Stimulated activated CD8-positive, alpha-beta memory T cell treated with anti-CD3 and anti-CD28 coated beads, Interleukin-12 subunit alpha, Interleukin-12 subunit beta, amount 100 ng/mL, for 1 hour (primary cell): ENCODE results near the gene MINK1.
"Not testable (repeated sequence)": the region's sequence is repeated elsewhere in the genome, so short reads cannot be mapped to it uniquely, and the experiment has no call there.

Experiments
- DNase-seq: peaks from one replicate; pipeline ENCODE4 v3.0.0-alpha.2; 2020; ENCODE audit warnings: low read depth

The MINK1 gene

DNA sequence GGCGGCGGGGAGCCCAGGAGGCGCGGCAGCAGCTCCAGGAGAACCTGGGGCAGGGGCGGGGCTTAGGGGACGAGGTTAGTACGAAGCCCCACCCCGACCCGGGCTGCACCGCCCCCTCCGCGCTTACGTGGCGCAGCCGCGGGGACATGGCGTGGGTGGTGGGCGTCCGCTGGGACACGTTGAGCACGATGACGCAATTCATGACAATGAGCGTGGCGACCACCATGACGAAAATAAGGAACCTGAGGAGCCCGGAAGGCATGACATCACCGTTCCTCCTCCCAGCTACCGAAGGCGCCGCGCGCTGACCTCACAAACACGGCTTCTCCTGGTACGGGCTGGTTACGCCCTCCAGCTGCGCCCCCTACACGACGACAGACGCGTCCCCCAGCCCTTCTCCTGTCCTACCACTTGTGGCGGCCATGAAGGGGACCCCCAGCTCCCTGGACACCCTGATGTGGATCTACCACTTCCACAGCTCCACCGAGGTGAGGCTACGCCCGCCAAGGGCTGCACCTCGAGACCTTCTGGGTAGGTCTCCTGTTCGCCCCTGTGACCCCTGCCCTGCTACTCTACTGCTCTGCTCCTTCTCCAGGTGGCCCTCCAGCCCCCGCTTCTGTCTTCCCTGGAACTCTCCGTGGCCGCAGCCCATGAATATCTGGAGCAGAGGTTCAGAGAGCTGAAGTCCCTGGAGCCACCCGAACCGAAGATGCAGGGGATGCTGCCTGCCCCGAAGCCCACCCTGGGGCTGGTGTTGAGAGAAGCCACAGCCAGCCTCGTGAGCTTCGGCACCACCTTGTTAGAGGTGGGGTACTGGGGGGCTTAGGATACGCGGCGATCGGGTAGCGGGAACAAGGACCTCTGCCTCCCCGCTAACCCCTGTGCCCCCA, 66.4 kb downstream of the MINK1 start, which contains the start of gene C17orf107:
Gene C17orf107, plus strand, starts transcription at position 196 of the 890 bp plus-strand sequence. Its CDS starts 227 bp downstream, at position 423.
- peak; percentile 86 for DNase-seq

DNA sequence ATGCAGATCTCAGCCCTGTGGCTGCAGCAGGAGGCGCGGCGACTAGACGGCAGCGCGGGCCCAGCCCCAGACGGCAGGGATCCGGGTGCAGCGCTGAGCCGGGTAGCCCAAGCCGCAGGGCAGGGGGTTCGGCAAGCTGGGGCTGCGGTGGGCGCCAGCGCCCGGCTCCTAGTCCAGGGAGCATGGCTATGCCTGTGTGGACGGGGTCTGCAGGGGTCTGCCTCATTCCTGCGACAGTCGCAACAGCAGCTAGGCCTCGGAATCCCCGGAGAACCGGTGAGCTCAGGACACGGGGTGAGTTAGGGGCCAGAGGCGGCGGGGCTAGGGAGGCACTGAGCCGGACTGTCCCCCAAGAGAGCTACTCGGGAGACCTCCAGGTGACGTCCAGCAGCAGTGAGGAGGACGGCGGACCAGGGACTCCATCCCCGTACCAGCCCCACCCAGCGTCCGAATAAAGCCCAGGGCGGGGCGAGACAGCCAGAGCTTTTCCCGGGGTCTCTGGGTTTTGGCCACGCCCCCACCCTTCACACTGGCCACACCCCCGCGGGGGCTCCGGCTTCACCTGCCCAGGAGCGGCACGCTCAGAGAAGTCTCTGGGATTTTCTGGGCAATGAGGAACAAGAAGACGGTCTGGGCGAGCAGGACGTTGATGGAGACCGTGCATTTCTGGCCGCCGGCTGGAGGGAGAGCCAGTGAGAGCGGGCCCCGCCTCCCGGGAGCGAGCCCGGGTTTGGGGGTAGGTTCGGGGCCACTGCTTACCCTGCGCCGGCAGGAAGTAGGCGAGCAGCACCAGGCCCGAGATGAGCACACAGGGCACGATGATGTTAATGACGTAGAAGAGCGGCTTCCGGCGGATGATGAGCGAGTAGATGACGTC, 67.3 kb downstream of the MINK1 start:
- no peak for DNase-seq

DNA sequence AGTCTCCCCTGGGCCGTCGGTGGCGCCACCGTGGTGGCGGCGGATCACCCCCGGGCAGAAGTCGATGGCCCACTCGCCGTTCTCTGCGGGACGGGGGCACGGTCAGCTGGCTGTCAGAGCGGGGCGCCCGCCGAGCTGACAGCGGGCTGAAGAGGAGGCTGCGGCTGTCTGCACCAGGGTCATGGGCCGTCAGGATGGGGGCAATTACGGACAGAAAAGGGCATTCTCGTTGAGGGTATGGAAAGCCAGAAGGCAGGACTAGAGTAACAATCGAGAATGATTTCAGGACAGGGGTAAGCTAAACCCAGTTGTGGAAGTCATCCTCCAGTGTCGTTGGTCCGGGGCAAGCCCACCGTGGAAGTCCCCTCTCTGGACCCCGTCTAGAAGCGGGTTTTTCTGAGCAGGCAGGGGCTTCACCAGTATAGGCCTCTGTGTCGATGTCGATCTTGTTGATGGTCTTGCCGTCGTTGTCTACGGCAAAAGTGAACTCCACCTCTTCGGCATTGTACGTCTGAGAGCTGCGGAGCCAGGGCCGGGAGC, 68.0 kb downstream of the MINK1 start:
- DNase-seq, result no peak

DNA sequence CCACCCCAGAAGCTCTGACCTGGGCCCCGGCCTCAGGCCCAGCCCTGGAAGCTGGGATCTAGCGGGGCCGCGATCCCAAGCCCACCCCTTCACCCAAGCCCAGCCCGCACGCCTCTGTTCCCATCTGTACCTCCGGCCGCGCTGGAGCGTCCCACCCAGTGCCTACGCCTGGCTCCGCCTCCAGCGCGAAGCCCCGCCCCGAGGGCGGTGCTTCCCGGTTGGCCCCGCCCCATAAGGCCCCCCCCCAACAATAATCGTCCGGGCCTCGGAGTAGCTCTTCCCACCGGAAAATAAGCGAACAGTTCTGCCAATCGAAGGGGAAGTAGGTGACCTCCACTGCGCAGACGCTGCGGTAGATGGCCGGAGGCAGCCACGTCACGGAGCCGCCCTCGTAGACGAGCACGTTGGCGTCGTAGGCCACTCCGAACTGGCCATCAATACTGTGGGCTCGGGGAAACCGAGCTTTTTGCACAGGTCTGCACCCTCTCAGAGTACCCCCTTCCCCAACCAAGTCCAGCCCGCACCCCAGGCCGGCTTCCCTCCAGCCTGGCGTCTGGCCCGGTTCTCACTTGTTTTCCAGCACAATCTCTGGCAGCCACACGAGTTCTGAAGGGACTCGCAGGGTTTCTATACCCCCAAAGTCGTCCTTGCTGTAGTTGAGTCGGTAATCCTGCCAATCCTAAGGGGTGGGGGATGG, 68.7 kb downstream of the MINK1 start:
- DNase-seq, result no peak

DNA sequence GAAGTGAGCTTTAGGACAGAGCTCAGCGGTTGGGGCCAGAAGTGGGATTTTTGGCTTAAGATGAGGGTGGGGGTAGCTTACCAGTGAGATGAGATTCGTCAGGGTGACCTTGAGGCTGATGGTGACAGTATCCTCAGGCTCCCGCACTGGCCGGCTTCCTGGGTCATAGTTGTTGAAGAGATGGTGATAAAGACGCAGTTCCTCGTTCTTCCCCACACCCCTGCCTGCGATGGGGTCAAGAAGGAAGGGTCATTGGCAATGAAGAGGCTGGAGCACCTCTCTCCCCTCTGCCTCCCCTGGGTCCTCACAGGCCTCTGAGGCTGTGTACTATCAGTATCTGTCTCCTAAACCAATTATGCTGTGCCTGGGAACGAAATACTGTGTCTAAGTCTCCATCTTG, 69.4 kb downstream of the MINK1 start:
- DNase-seq, result no peak

DNA sequence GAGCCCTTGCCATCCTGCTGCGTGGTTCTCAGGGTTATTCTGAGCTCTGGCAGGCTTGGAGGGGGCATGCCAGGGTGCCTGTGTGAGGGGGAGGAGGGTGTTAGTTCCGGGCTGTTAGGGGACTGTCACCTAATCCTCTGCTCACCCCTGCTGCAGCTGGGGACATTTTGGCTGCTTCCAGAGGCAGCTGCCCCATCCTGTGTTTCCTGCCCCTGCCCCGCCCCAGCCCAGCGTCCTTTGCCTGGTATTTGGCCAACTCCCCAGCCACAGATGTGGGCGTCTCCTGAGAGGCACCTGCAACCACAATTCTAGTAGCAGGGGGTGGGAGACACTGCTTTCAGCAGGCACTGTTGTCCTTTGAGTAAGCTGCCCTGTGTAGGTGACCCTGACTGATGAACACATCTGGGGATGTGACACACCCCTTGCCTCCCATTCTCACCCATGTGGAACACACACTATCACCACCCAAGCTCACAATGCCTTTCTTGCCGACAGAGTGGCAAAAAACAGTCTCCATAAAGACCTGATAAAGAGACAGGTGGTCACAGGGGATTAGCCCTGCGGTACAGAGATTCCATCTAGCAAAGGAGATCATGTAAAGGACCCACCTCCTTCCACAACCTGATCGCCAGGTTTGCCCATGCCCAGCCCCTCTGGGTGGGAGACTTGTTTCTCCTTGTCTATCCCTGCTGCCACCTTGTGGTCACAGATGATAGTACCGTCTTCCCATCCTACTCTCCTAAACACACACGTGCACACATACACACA, 70.1 kb downstream of the MINK1 start, which contains the start of gene CHRNE:
Gene CHRNE, minus strand, starts transcription at position 48 of the 768 bp plus-strand sequence. Its CDS starts 35 bp downstream, at position 13.
- peak; percentile 68 for DNase-seq

DNA sequence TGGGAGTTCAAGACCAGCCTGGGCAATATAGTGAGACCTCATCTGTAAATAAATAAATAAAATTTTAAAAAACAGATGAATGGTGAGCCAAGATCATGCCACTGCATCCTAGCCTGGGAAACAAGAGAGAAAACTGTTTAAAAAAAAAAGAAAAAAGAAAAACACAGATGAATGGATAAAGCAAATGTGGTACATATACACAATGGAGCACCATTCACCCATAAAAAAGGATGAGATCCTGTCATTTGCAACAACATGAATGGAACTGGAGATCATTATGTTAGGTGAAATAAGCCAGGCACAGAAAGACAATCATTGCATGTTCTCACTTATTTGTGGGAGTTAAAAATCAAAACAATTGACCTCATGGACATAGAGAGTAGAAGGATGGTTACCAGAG, 73.5 kb downstream of the MINK1 start:
- DNase-seq, result not testable (repeated sequence)

DNA sequence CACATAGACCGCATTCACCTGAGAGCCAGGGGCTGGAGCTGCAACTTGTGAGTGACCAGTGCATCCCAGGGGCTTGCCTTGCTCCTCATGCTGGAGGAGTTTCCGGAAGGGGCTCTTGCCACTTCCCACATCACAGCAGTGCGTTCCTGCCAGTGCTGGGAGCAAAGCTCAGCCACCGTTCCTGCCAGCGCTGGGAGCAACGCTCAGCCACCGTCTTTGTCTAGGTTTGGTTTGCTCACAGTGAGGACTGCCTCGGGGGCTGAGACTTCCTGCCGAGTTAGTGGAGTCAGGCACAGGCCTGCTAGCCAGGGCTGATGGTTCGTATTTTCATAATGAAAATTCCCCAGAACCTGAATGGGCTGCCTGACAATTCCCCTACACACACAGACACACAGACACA, 75.2 kb downstream of the MINK1 start:
- DNase-seq, result no peak

DNA sequence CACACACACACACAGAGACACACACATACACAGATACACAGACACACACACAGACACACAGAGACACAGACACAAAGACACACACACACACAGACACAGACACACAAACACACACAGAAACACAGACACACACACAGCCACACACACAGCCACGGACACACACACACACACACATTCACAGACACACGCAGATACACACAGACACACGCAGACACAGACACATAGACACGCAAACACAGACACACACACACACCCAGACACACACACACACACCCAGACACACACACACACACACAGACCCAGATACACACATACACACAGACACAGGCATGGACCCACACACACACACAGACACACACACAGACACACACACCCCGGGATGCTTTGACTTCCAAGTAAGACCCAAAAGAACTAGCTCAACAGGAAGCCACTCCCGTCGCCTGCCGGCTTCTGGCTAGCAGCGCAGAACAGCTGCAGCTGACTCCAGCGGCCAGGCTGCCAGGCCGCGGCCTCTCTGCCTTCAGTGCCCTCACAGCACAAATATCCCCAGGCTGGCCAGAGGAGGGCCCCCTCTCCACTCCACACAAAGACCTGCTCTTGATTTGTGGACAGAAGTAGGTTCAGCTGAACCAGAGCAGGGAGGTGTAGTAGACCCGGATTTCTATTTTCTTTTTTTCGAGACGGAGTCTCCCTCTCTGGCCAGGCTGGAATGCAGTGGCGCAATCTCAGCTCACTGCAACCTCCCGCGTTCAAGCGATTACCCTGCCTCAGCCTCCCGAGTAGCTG, 75.8 kb downstream of the MINK1 start:
- peak; percentile 56 for DNase-seq

DNA sequence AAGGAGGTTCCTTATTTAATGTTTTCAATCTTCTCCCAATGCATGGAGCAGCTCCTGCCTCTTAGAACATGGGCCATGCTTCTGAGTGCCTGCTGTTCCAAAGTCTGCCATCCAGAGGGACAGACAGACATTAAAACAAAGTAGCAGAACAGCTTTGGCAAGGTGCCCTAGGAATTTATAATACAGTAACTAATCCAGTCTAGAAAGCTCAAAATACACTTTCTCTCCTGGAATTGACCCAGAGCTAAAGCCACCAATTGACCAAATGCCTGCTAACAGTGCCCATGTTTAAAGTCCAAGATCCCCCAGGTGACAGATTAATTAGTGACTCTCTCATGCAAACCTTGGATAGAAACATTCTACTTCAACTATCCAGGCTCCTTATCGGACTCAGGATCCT, 80.9 kb downstream of the MINK1 start:
- no peak for DNase-seq

DNA sequence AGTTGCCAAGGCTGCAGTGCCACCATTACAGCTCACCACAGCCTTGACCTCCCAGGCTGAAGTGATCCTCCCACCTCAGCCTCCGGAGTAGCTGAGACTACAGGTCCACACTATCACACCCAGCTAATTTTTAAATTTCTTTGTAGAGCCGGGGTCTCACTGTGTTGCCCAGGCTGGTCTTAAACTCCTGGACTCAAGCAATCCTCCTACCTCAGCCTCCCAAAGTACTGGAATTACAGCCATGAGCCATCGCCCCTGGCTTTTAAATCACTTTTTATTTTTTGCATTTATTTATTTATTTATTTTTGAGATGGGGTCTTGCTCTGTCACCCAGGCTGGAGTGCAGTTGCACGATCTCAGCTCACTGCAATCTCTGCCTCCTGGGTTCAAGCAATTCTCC, 81.4 kb downstream of the MINK1 start:
- DNase-seq, result not testable (repeated sequence)

DNA sequence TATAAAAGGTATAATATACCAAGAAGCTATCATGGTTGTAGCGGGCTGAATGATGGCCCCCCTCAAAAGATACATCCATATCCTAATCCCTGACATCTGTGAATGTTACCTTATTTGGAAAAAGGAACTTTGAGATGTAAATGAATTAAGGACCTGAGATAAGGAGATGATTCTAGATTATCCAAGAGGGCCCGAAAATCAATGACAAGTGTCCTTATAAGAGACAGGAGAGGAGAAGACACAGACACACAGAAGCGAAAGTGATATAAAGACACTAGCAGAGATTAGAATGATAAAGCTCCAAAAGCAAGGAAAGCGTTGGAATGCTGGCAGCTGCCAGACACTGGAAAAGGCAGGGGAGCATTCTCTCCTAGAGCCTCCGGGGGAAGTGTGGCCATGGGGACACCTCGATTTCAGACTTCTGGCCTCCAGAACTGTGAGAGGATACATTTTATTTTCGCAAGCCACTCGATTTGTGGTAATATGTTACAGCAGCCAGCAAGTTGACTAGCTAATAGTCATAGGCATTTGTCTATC, 86.4 kb downstream of the MINK1 start:
- no peak for DNase-seq

DNA sequence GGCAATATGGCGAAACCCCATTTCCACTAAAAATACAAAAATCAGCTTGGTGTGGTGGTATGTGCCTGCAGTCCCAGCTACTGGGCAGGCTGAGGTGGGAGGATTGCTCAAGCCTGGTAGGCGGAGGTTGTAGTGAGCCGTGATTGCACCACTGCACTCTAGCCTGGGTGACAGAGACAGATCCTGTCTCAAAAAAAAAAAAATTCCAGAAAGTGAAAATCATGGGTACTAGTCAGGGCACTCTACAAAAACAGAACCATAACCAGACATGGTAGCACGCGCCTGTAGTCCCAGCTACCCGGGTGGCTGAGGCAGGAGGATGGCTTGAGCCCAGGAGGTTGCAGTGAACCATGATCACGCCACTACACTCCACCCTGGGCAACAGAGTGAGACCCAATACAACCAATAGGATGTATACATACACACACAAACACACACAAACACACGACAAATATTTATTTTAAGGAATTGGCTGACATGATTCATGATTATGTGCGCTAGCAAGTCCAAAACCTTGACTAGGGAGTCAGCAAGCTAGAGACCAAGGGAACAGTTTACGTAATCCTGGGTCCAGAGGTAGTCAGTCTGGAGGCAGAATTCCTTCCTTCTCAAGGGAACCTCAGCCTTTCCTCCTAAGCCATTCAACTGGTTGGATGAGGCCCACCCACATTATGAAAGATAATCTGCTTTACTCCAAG, 87.4 kb downstream of the MINK1 start:
- no peak for DNase-seq

DNA sequence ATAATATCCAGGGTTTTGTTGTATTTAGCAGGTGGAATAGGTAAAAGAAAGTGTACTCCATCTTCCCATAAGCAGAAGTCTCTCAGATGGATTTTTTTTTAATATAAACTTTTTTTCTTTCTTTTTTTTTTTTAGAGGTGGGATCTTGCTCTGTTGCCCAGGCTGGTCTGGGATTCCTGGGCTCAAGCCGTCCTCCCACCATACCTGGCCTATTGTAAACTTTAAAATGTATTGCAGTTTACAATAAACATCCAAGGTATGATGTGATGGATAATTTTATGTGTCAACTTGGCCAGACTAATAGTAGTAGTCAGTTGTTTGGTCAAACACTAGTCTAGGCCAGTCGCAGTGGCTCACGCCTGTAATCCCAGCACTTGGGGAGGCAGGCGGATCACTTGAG, 88.2 kb downstream of the MINK1 start:
- no peak for DNase-seq

DNA sequence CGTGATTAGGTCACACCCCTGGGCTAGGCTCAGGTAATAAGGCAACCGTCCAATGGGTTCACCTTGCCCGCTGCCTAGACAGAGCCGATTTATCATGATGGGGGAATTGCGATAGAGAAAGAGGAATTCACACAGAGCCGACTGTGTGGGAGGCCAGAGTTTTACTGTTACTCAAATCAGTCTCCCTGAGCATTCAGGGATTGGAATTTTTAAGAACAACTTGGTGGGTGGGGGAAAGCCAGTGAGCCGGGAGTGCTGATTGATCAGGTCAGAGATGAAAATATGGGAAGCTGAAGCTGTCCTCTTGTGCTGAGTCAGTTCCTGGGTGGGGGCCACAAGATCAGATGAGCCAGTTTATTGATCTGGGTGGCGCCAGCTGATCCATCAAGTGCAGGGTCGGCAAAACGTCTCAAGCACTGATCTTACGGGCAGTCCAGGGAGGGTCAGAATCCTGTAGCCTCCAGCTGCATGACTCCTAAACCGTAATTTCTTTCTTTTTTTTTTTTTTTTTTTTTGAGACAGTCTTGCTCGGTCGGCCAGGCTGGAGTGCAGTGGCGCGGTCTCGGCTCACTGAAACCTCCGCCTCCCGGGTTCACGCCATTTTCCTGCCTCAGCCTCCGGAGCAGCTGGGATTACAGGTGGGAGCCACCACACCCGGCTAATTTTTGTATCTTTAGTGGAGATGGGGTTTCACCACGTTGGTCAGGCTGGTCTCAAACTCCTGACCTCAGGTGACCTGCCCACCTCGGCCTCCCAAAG, 93.6 kb downstream of the MINK1 start:
- DNase-seq, result not testable (repeated sequence)

DNA sequence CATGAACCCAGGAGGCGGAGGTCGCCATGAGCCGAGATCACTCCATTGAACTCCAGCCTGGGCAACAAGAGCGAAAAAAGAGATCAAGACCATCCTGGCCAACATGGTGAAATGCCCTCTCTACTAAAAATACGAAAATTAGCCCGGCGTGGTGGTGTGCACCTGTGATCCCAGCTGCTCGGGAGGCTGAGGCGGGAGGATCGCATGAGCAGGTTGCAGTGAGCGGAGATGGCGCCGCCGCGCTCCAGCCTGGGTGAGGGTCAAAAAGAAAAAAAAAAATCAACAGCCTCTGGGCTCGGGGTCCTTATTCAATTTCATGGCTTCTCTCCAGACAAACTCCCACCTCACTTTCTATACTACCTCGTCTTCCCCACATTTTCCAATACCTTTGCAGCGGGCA, 95.7 kb downstream of the MINK1 start:
- no peak for DNase-seq

DNA sequence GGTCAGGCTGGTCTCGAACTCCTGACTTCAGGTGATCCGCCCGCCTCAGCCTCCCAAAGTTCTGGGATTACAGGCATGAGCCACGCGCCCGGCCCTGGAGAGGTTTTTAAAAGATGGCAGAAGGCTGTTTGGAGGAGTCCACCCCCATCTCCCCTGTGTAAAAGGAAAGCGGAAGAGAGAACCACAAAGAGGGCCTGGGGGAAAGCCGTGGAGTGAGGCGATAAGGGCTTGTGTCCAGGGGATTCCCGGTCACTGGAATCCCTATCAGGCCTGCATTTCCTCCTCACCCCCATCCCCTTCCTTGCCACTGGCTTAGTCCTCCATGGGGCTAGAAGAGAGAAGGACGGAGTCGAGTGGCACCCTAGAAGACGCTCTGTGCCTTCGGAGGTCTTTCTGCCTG, 98.8 kb downstream of the MINK1 start, which contains the start of gene GP1BA:
Gene GP1BA, plus strand, starts transcription at position 315 of the 400 bp plus-strand sequence. CDS start 328 bp downstream, outside the sequence.
- no peak for DNase-seq

DNA sequence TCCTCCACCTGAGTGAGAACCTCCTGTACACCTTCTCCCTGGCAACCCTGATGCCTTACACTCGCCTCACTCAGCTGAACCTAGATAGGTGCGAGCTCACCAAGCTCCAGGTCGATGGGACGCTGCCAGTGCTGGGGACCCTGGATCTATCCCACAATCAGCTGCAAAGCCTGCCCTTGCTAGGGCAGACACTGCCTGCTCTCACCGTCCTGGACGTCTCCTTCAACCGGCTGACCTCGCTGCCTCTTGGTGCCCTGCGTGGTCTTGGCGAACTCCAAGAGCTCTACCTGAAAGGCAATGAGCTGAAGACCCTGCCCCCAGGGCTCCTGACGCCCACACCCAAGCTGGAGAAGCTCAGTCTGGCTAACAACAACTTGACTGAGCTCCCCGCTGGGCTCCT, 99.6 kb downstream of the MINK1 start:
- DNase-seq, result no peak
